HepG2 (cell line): ENCODE results near the gene OSBPL2. TPM values are rescaled to one million over a fixed set of nuclear protein-coding genes. Genes with fewer than 3 reads are reported as not detected.

Source experiments
- CHD2 ChIP-seq: IDR thresholded peaks from 2 replicates; pipeline ENCODE4 v1.6.1; 2011; ENCODE audit warnings: low read depth, low read length, improper control_type of control experiment
- DMAP1 ChIP-seq: IDR thresholded peaks from 2 replicates; pipeline ENCODE4 v1.6.1; 2016
- ELK4 ChIP-seq: sonication (generic); formaldehyde crosslinking; IDR thresholded peaks from 2 replicates; pipeline ENCODE4 v1.9.0; 2021; ENCODE audit warnings: missing genetic modification reagents, borderline replicate concordance
- IKZF1 ChIP-seq: fragments of 450-650 bp; IDR thresholded peaks from 2 replicates; pipeline ENCODE4 v1.7.1; 2016
- JUN ChIP-seq: sonication (generic); formaldehyde crosslinking; IDR thresholded peaks from 2 replicates; pipeline ENCODE4 v1.4.0; 2020; ENCODE audit warnings: mild to moderate bottlenecking, missing genetic modification reagents
- NR0B2 ChIP-seq: sonication (generic); formaldehyde crosslinking; IDR thresholded peaks from 2 replicates; pipeline ENCODE4 v1.4.0; 2020; ENCODE audit warnings: mild to moderate bottlenecking, missing genetic modification reagents
- NRL ChIP-seq: sonication (generic); formaldehyde crosslinking; IDR thresholded peaks from 2 replicates; pipeline ENCODE4 v1.5.0; 2020; ENCODE audit warnings: missing genetic modification reagents, mild to moderate bottlenecking, moderate library complexity, borderline replicate concordance
- PCBP1 ChIP-seq: fragments of 200-400 bp; formaldehyde crosslinking; IDR thresholded peaks from 2 replicates; pipeline ENCODE4 v1.6.1; 2017; ENCODE audit warnings: mild to moderate bottlenecking, low read depth, low read length, borderline replicate concordance
- PCBP2 ChIP-seq: fragments of 200-400 bp; formaldehyde crosslinking; optimal IDR thresholded peaks from 2 replicates; pipeline ENCODE3; 2018; ENCODE audit warnings: low read length, low read depth; ENCODE audit not compliant: poor library complexity, severe bottlenecking
- USF2 ChIP-seq, 2 experiments: sonication (generic) in 1 of 2; formaldehyde crosslinking in 1 of 2; IDR thresholded peaks; 2 replicates each; pipeline versions ENCODE4 v1.5.1 to v1.6.1; 2011 to 2020; ENCODE audit warnings: borderline replicate concordance in 1 of 2, low read depth in 1 of 2, low read length in 1 of 2, mild to moderate bottlenecking in 1 of 2, missing genetic modification reagents in 1 of 2, moderate library complexity in 1 of 2
- ZBTB3 ChIP-seq: sonication (generic); formaldehyde crosslinking; IDR thresholded peaks from 2 replicates; pipeline ENCODE4 v1.4.0; 2020; ENCODE audit warnings: low read depth, mild to moderate bottlenecking, moderate library complexity, missing genetic modification reagents, borderline replicate concordance
- ZBTB7B ChIP-seq: sonication (generic); formaldehyde crosslinking; IDR thresholded peaks from 2 replicates; pipeline ENCODE4 v1.4.0; 2020; ENCODE audit warnings: missing genetic modification reagents
- ZFYVE20 ChIP-seq: sonication (generic); formaldehyde crosslinking; IDR thresholded peaks from 2 replicates; pipeline ENCODE4 v1.8.0; 2023; ENCODE audit warnings: low read depth, mild to moderate bottlenecking, moderate library complexity, missing genetic modification reagents, borderline replicate concordance
- ZHX2 ChIP-seq, 2 experiments: sonication (generic) in 1 of 2; formaldehyde crosslinking in 1 of 2; IDR thresholded peaks; 2 replicates each; pipeline versions ENCODE4 v1.6.1 to v1.9.0; 2014 to 2022; ENCODE audit warnings: antibody characterized with exemption in 1 of 2, borderline replicate concordance in 1 of 2, inconsistent platforms in 1 of 2, low read depth in 1 of 2, missing genetic modification reagents in 1 of 2
- ZIK1 ChIP-seq: sonication (generic); formaldehyde crosslinking; IDR thresholded peaks from 2 replicates; pipeline ENCODE4 v1.5.0; 2020; ENCODE audit warnings: mild to moderate bottlenecking, low read depth, missing genetic modification reagents, borderline replicate concordance
- ZNF121 ChIP-seq: sonication (generic); formaldehyde crosslinking; IDR thresholded peaks from 2 replicates; pipeline ENCODE4 v1.5.0; 2020; ENCODE audit warnings: mild to moderate bottlenecking, missing genetic modification reagents
- ZNF343 ChIP-seq: sonication (generic); formaldehyde crosslinking; IDR thresholded peaks from 2 replicates; pipeline ENCODE4 v1.4.0; 2020; ENCODE audit warnings: mild to moderate bottlenecking, missing genetic modification reagents
- ZNF367 ChIP-seq: sonication (generic); formaldehyde crosslinking; IDR thresholded peaks from 2 replicates; pipeline ENCODE4 v1.4.0; 2020; ENCODE audit warnings: missing genetic modification reagents, borderline replicate concordance
- ZNF850 ChIP-seq: sonication (generic); formaldehyde crosslinking; conservative IDR thresholded peaks from 2 replicates; pipeline ENCODE4 v1.9.0; 2021; ENCODE audit warnings: mild to moderate bottlenecking, missing genetic modification reagents
- polyA plus RNA-seq, 8 experiments: library from polyadenylated mRNA; depleted of rRNA in 3 of 8; stranded (reverse) in 7 of 8; unstranded in 1 of 8; fragments of >200 nt; fragmentation: Illumina TruSeq in 4 of 8; extraction: Trizol in 4 of 8; gene quantifications; 2 replicates each; pipeline versions ENCODE4 v1.2.1 to v1.2.3, GENCODE V29; 2011 to 2016; ENCODE audit warnings: low read depth in 4 of 8, missing spikeins in 1 of 8, mixed read lengths in 1 of 8; ENCODE audit not compliant: insufficient read depth in 1 of 8
- total RNA-seq, 5 experiments: library from RNA; depleted of rRNA; stranded (reverse); fragments of >200 nt; fragmentation: Illumina TruSeq; extraction: Trizol; gene quantifications; 2 replicates each; pipeline ENCODE4 v1.2.3, GENCODE V29; 2016; ENCODE audit warnings: low read depth in 1 of 5

The OSBPL2 gene
- total and polyA plus RNA-seq, 2 of the 13 experiments (the other 11 are each of a cell fraction or from before 2014, with no cell fraction given): 18.5 to 37.4 TPM

- TF ChIP-seq ZNF367 (CRISPR knock-in tag): no peak
- TF ChIP-seq NR0B2 (CRISPR knock-in tag): no peak
- peak; percentile 96 for TF ChIP-seq ZNF121 (CRISPR knock-in tag)
- no peak for TF ChIP-seq DMAP1 (CRISPR knock-in tag)
- TF ChIP-seq ZIK1 (CRISPR knock-in tag): no peak
- no peak for TF ChIP-seq PCBP2
- TF ChIP-seq ZFYVE20: no peak
- TF ChIP-seq USF2 (IDR thresholded peaks at IDR 0.05; ENCODE audit: low read depth, low read length): no peak
- no peak for TF ChIP-seq USF2 (CRISPR knock-in tag; IDR thresholded peaks at IDR 0.05; ENCODE audit: borderline replicate concordance)
- no peak for TF ChIP-seq IKZF1
- no peak for TF ChIP-seq JUN (CRISPR knock-in tag)
- no peak for TF ChIP-seq ZBTB3 (CRISPR knock-in tag)
- no peak for TF ChIP-seq ZNF850 (CRISPR knock-in tag)
- 0 out of 2 replicates have a peak, but pooled peaks have one; percentile 24 for TF ChIP-seq PCBP1
- no peak for TF ChIP-seq CHD2
- TF ChIP-seq ELK4: no peak
- TF ChIP-seq ZBTB7B: no peak
- no peak for TF ChIP-seq ZNF343 (CRISPR knock-in tag)
- TF ChIP-seq ZHX2 (IDR thresholded peaks at IDR 0.05; ENCODE audit: low read depth): no peak
- no peak for TF ChIP-seq ZHX2 (CRISPR knock-in tag; IDR thresholded peaks at IDR 0.05; ENCODE audit: borderline replicate concordance)
- TF ChIP-seq NRL (CRISPR knock-in tag): no peak
Observed at GRCh38 chr20:62297449-62298227, 59.3 kb downstream of the OSBPL2 start (continued).
